Astrocyte of the spinal cord (primary cell): ENCODE results near the gene PSAPL1.

ENCODE experiments used
- DNase-seq: peaks from one replicate; pipeline ENCODE4 v3.0.0; 2011; ENCODE audit warnings: low read depth, low spot score
- H3K4me3 ChIP-seq: 2 replicates; pipeline ENCODE4 v1.5.1; 2011; ENCODE audit warnings: low read depth, mild to moderate bottlenecking, low read length, moderate library complexity
- in situ Hi-C: cut with HindIII; loops from 2 replicates; pipeline ENCODE4 v1.10.0; 2017; ENCODE audit warnings: low sequenced_read_pairs
- TF ChIP-seq, protein P1 (sequence below): IDR thresholded peaks from 2 replicates; pipeline ENCODE4 v1.5.1; 2012; ENCODE audit warnings: low read depth, mild to moderate bottlenecking, low read length, inconsistent platforms

Gene PSAPL1, protein sequence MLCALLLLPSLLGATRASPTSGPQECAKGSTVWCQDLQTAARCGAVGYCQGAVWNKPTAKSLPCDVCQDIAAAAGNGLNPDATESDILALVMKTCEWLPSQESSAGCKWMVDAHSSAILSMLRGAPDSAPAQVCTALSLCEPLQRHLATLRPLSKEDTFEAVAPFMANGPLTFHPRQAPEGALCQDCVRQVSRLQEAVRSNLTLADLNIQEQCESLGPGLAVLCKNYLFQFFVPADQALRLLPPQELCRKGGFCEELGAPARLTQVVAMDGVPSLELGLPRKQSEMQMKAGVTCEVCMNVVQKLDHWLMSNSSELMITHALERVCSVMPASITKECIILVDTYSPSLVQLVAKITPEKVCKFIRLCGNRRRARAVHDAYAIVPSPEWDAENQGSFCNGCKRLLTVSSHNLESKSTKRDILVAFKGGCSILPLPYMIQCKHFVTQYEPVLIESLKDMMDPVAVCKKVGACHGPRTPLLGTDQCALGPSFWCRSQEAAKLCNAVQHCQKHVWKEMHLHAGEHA

DNA sequence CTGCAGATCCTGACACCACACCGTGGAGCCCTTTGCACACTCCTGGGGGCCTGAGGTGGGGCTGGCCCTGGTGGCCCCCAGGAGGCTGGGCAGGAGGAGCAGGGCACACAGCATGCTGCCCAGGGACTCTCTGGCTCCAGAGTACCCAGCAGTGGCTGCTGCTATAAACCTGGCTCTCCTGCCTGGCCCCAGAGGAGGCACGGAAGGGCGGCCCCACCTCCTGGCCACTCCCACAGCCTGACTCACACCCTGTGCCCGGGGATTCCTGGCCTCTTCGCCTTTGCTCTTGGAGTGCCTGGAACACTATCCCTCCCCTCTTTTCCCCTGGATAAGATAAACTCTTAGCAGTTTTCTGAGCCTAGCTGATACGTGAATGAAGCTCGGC lies at the start of gene PSAPL1:
Gene PSAPL1 (minus strand): TSS at position 165 of the 385 bp plus-strand sequence. CDS start 51 bp downstream, at position 114.
- H3K4me3 ChIP-seq, result no peak within 1 kb of the TSS
- TF ChIP-seq, protein P1, sequence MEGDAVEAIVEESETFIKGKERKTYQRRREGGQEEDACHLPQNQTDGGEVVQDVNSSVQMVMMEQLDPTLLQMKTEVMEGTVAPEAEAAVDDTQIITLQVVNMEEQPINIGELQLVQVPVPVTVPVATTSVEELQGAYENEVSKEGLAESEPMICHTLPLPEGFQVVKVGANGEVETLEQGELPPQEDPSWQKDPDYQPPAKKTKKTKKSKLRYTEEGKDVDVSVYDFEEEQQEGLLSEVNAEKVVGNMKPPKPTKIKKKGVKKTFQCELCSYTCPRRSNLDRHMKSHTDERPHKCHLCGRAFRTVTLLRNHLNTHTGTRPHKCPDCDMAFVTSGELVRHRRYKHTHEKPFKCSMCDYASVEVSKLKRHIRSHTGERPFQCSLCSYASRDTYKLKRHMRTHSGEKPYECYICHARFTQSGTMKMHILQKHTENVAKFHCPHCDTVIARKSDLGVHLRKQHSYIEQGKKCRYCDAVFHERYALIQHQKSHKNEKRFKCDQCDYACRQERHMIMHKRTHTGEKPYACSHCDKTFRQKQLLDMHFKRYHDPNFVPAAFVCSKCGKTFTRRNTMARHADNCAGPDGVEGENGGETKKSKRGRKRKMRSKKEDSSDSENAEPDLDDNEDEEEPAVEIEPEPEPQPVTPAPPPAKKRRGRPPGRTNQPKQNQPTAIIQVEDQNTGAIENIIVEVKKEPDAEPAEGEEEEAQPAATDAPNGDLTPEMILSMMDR, result no peak
- no peak for DNase-seq
- in situ Hi-C loops, result no loop called here

DNA sequence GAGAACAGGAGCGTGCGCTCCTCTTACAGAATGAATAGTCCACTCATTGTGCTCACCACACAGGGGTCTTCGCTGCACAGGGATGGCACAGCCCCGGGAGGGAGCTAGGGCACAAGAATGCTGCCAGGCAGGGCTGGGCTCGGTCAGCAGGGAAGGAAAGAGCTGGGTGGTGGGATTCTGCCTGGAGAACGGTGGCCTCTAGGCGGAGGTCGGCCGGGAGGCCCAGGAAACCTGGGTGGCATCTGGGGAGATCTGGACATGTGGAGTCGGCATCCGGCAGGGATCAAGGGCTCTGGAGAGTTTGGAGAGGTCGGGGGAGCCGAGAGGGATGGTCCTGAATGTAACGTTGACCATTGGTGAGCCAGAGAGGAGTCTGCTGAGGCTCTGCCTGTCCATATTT lies 46.5 kb upstream of the PSAPL1 start:
- in situ Hi-C loops, result no loop called here
- no peak for DNase-seq
- TF ChIP-seq, protein P1, result no peak
- no peak overlapping the region for H3K4me3 ChIP-seq

DNA sequence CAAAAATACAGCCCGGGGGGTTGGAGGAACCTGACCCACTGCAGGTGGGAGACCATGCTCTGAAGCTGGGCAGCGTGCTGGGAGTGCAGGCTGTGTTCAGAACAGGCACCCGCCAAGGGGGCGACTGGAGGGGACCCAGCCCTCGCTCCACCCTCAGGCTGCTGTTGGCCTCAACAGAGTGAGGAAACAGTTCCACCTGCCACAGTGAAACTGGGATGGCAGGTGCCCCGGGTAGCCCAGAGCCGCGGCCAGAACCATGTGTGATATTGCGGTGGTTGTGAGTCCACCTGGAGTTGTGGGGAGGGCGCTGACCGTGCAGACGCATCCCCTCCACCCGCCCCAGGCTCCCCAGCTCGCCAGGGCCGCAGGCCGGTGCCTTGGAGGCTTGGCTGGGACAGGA lies 45.7 kb upstream of the PSAPL1 start:
- TF ChIP-seq, protein P1, result no peak
- in situ Hi-C loops, result no loop called here
- no peak for DNase-seq
- H3K4me3 ChIP-seq, result no peak overlapping the region

DNA sequence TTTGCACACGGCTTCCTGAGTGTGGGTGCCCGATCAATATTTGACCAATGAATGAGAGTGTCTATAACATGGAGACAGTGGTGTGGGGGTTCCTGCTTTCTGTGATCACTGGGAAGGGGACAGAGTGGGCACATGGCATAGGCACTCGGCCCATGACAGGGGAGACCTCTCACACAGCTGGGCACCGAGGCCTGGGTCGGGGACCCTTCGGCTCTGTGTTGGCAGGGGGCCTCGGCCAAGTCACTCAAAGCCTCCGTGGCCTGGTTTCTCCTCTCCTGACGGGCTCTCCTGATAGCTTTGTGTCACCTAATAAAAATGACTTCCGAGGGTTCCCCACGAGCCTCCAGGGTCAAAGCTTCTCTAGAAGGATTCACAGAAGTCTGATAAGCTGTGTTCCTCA lies 43.9 kb upstream of the PSAPL1 start:
- TF ChIP-seq, protein P1, result no peak
- in situ Hi-C loops, result no loop called here

DNA sequence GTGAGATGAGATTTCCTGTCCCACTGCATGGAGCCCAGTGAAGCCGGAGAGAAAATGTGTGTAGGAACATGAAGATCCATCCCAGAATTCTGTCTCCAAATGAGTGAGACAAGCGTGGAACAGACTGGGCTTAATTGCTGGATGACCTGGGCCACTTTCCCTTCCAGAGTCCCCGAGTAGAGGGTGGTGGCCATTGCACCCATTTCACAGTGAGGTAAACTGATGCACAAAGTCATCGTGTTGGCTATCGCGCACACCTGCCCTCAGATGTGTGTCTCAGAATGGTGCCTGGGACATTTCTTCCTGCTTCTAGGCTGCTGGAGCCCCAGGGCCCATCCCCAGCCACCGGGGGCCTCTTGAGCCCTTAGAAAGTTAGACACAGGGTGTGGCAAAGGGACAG lies 43.0 kb upstream of the PSAPL1 start:
- no peak overlapping the region for H3K4me3 ChIP-seq
- no peak for DNase-seq
- TF ChIP-seq, protein P1, result no peak
- in situ Hi-C loops, result no loop called here

More for the DNA sequence above, 43.9 kb upstream of the PSAPL1 start:
- no peak for DNase-seq
- no peak overlapping the region for H3K4me3 ChIP-seq

DNA sequence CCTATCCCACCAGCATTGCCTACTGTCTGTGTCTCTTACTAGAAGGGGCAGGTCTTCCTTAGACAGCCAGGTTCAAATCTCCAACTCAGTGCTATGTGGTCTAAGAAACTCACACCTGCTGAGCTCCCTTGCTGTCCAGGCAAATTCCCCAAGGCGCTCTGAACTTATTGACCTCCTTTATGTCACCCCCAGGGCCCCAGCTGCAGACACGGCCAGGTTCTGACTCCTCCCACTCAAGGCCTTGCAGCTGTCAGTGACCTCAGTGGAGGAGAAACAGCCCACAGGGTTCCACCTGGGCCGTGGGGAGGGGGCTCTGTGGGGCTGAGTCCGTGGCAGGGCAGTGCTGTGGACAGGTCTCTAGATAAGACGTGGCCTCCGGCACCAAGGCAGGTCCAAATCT lies 42.1 kb upstream of the PSAPL1 start:
- TF ChIP-seq, protein P1, result no peak
- in situ Hi-C loops, result no loop called here
- no peak overlapping the region for H3K4me3 ChIP-seq
- DNase-seq, result no peak
